ENCODE data around the gene TEKTIP1.
"Not testable (repeated sequence)": the region's sequence is repeated elsewhere in the genome, so short reads cannot be mapped to it uniquely, and the experiment has no call there.

The TEKTIP1 gene

DNA sequence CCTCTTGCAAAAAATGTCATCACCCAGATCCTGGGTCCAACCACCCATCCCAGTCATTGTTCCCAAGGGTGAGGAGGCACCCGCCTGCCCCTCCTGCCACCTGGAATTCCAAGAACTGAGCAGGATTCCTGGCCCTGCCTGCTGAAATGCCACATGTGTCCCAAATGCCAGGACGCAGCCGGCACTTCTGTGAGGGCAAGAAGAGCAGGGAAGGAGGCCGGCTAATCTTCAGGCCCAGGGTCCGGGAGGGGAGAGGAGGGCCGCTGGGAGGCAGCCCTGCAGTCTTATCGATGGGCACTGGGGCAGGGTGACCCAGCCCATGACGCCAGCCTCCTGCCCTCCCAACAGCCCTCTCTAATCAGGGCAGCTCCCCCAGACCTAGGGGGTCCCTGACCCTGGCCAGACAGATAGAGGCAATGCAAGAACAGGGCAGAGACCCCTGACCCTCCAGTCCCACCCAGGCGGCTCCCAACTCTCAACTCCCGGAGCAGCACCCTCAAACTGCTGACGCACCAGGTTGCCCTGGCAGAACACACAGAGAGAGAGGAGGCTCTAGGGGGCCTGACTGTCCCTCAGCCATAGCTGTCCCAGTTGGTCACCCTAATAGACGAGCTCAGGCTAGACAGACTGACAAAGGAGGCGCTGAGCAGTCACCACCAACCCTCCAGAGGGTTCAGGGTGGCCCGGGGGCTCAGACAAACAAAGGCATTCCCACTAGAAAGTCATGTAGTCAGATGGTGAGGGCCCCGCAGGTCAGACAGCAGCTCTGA is 16.9 kb downstream of the TEKTIP1 start:
- in situ Hi-C loops (cut with MboI; ENCODE audit: low sequenced_read_pairs) = no loop called here

GRCh38 chr19:3556423-3556977 is 17.5 kb downstream of the TEKTIP1 start:
- in situ Hi-C loops (cut with MboI; ENCODE audit: low sequenced_read_pairs) = no loop called here

DNA sequence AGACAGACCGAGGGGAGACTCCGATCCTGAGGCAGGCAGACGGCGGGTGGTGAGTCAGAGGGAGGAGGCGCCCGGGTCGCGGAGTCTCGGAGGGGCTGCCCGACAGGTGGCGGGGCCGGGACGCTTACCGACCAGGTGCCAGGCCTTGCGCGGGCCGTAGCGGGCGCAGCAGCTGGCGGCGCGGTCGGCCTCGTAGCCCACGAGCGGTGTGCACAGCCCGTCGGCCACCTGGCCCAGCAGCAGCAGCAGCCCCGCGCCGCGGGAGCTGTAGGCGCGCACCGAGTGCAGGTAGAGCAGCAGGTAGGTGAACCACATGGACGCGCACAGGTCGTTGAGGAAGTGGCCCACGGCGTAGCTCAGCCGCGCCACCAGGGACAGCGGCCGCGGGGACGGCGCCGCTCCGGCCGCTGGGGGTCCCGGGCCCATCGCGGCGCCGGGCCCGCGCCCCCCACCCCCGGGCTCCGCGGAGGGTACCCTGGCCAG is 18.0 kb downstream of the TEKTIP1 start:
- in situ Hi-C loops (cut with MboI; ENCODE audit: low sequenced_read_pairs) = no loop called here

DNA sequence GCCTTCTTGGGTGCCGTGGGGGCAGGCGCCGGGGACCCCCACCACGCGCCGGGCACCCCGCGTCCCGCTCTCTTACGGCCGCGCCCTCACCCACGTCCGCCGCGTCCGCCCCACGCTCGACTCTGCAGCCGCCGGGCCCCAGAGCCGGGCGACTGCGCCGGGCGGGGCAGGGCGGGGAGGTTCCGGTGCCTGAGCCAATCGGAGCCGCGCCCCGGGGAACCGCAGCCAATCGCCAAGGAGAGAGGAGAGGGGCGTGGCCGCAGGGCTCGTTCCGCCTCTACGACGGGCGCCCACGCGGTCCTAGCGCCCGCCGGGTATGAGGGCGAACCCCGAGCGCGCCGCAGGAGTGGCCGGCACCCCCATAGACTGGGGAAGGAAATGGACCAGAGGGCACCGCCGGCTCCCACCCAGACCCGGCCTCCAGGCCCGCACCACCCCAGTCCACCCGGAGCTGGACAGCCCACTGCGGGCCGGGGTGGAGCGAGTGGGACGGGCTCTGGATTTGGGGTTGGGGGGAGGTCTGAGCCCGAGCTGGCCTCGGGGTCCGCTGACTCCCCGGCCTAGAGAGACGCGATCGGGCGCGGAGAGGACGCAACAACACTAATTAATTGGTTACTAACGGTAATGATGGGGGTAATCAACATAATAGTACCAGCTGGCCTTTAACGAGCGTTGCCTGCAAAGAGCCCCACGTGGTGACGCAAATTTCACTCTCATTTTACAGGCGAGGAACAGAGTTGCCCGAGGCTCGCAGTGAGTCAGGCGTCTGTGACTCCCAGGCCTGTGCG is 18.7 kb downstream of the TEKTIP1 start, which contains the start of gene MFSD12:
Gene MFSD12, minus strand, starts transcription at position 126 of the 788 bp plus-strand sequence. CDS start 183 bp downstream, outside the sequence.
- in situ Hi-C loops (cut with MboI; ENCODE audit: low sequenced_read_pairs) = no loop called here

- in situ Hi-C loops (cut with MboI; ENCODE audit: low sequenced_read_pairs) = no loop called here
Observed at GRCh38 chr19:3563709-3564524, 24.9 kb downstream of the TEKTIP1 start.

DNA sequence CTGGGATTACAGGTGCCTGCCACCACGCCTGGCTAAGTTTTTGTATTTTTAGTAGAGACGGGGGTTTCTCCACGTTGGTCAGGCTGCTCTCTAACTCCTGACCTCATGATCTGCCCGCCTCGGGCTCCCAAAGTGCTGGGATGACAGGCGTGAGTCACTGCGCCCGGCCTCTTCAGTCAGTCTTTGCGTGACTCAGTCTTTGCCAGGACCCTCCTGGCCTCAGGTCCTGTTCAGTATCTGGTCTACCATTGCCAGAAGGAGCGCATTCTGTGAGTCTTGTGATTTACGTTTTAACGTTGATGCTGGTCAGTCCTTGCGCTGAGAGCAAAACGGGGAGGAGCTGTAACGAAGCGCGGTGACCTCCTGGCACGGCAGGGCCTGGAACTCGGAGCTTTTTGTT is 26.2 kb downstream of the TEKTIP1 start:
- in situ Hi-C loops (cut with MboI; ENCODE audit: low sequenced_read_pairs) = no loop called here

GRCh38 chr19:3570042-3570441 is 31.1 kb downstream of the TEKTIP1 start:
- in situ Hi-C loops (cut with MboI; ENCODE audit: low sequenced_read_pairs) = not testable (repeated sequence)

DNA sequence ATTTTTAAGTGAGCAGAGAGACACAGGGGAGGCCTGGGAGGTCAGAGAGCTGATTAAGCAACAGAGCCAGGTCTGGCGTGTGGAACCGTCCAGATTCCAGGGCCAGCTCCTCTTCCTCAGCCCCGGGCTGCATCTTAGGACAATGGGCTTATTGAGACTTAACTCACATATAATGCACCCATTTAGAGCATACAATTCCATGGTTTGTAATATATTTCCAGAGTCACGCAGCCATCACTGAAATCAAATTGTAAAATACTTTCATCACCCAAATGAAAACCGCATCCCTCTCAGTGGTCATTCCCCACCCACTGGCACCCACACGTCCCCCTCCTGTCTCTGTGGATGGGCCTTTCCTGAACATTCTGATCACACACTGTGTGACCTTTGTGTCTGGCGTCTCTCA is 31.6 kb downstream of the TEKTIP1 start:
- in situ Hi-C loops (cut with MboI; ENCODE audit: low sequenced_read_pairs) = no loop called here

DNA sequence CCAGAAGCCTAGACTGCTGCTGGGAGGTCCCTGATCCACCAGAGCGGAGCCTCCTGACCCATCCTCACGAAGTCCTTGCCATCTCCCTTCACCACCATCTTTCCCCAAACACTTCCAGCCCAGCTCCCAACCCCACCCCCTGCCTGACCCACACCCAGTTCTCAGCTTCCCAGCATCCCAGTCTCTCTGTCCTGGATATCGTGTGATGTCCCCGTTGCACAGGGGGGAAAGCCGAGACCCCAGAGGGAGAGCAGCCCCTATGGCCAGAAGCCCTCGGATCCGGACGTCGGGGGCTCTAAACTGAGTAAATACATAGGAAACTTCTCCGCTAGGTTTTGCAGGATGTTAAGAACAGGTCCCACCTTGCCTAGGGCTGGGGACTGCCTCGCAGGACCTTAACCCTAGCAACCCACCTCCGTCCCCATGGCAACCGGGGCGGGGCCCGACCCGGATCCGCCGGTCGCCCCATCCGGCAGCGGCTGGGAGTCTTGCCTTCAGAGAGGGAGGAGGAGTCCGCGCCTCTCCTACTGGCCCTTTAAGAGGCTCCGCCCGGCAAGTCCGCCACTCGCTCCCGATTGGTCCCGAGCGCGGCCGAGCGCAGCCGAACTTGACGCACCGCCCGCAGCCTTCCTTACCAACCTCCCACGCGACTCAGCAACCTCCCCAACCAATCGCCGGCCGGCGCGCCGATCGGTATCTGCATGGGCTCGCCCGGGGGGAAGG is 33.3 kb downstream of the TEKTIP1 start:
- in situ Hi-C loops (cut with MboI; ENCODE audit: low sequenced_read_pairs) = no loop called here

DNA sequence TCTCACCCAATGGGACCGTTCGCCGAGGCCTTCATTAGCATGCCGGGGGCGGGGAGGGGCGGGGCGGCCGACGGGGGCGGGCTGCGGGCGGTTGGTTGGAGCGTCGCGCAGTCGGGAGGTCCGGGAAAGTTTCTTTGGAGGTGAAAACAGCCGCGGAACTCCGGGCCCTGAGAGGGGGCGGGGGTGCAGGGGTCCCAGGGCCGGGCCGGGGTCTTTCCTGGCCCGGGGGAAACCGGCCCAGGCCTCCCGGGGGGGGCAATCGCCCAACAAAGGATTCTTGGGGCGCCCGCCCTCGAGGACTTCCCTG is 33.8 kb downstream of the TEKTIP1 start, which contains the start of gene HMG20B:
Gene HMG20B, plus strand, starts transcription at position 90 of the 307 bp plus-strand sequence. CDS start 366 bp downstream, outside the sequence.
- in situ Hi-C loops (cut with MboI; ENCODE audit: low sequenced_read_pairs) = no loop called here

- in situ Hi-C loops (cut with MboI; ENCODE audit: low sequenced_read_pairs) = no loop called here
Observed at GRCh38 chr19:3573162-3573857, 34.3 kb downstream of the TEKTIP1 start.

- in situ Hi-C loops (cut with MboI; ENCODE audit: low sequenced_read_pairs) = no loop called here
Observed at GRCh38 chr19:3573858-3574637, 35.1 kb downstream of the TEKTIP1 start.

- in situ Hi-C loops (cut with MboI; ENCODE audit: low sequenced_read_pairs) = no loop called here
Observed at GRCh38 chr19:3575260-3575741, 36.3 kb downstream of the TEKTIP1 start.

- in situ Hi-C loops (cut with MboI; ENCODE audit: low sequenced_read_pairs) = no loop called here
Observed at GRCh38 chr19:3575949-3576673, 37.1 kb downstream of the TEKTIP1 start.

DNA sequence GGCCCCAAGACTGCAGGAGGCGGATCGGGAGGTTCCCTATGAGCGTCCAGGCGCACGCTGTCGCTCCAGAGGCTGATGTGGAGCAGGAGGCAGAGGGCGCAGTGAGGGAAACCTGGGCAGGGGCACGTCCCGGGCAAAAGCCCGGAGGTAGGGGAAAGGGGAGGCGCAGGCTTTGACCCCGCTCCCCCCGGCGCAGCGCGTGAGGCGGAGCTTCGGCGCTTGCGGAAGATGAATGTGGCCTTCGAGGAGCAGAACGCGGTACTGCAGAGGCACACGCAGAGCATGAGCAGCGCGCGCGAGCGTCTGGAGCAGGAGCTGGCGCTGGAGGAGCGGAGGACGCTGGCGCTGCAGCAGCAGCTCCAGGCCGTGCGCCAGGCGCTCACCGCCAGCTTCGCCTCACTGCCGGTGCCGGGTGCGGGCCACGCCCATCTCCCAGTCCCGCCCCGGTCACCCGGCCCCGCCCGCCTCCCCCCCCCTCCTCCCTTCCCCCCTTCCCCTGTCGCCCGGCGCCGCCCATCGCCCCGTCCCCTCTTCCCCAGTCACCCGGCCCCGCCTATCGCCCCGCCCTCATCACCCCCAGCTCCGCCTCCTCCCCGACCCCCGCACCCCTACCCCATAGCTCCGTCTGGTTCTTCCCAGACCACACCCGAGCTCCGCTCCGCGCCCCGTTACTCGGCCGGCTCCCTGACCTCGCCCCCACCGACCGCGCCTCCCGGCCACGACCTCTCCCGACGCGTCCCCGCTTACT is 37.9 kb downstream of the TEKTIP1 start:
- in situ Hi-C loops (cut with MboI; ENCODE audit: low sequenced_read_pairs) = no loop called here

GRCh38 chr19:3577723-3578344 is 38.9 kb downstream of the TEKTIP1 start:
- in situ Hi-C loops (cut with MboI; ENCODE audit: low sequenced_read_pairs) = no loop called here

- in situ Hi-C loops (cut with MboI; ENCODE audit: low sequenced_read_pairs) = no loop called here
Observed at GRCh38 chr19:3578390-3578789, 39.4 kb downstream of the TEKTIP1 start.
